Fibroblast of lung (primary cell): ENCODE measurements around the gene GATC. TPM values are rescaled to one million over a fixed set of nuclear protein-coding genes. Genes with fewer than 3 reads are reported as not detected.

Source experiments
- DNase-seq, 2 donors: peaks; one replicate each; pipeline versions ENCODE4 v3.0.0 to v3.0.0-alpha.2; 2010; ENCODE audit warnings: low read depth in 2 of 2
- H2AFZ ChIP-seq: 2 replicates; pipeline ENCODE4 v1.5.1; 2012; ENCODE audit warnings: low read length, control low read depth, inconsistent platforms
- H3K27ac ChIP-seq: 2 replicates; pipeline ENCODE4 v1.5.1; 2011; ENCODE audit warnings: low read length, control low read depth; ENCODE audit not compliant: insufficient read depth
- H3K27me3 ChIP-seq: 2 replicates; pipeline ENCODE4 v1.5.1; 2011; ENCODE audit warnings: mild to moderate bottlenecking, low read length; ENCODE audit not compliant: control insufficient read depth, insufficient read depth
- H3K36me3 ChIP-seq: 2 replicates; pipeline ENCODE4 v1.5.1; 2011; ENCODE audit warnings: low read length; ENCODE audit not compliant: control insufficient read depth, insufficient read depth
- H3K4me1 ChIP-seq: 2 replicates; pipeline ENCODE4 v1.5.1; 2011; ENCODE audit warnings: low read length; ENCODE audit not compliant: control insufficient read depth, insufficient read depth; ENCODE audit errors: extremely low read depth
- H3K4me2 ChIP-seq: 2 replicates; pipeline ENCODE4 v1.5.1; 2011; ENCODE audit warnings: low read length, control low read depth; ENCODE audit not compliant: insufficient read depth; ENCODE audit errors: extremely low read depth
- H3K4me3 ChIP-seq, 4 experiments: fragments of 200-600 bp in 1 of 4; sonication (generic) in 1 of 4; replicated peaks in 1 of 4; 2 replicates each; pipeline ENCODE4 v1.5.1; 2011 to 2016; ENCODE audit warnings: low read length in 4 of 4, low read depth in 3 of 4, mild to moderate bottlenecking in 3 of 4, control low read depth in 2 of 4, inconsistent platforms in 1 of 4, mixed read lengths in 1 of 4; ENCODE audit not compliant: insufficient read depth in 1 of 4; ENCODE audit errors: control extremely low read depth in 1 of 4
- H3K79me2 ChIP-seq: 2 replicates; pipeline ENCODE4 v1.5.1; 2012; ENCODE audit warnings: mild to moderate bottlenecking, low read length, inconsistent platforms; ENCODE audit not compliant: control insufficient read depth, insufficient read depth
- H3K9ac ChIP-seq: 2 replicates; pipeline ENCODE4 v1.5.1; 2011; ENCODE audit warnings: mild to moderate bottlenecking, low read length, control low read depth; ENCODE audit not compliant: insufficient read depth
- H3K9me3 ChIP-seq: 2 replicates; pipeline ENCODE4 v1.5.1; 2012; ENCODE audit warnings: low read depth, low read length; ENCODE audit not compliant: control insufficient read depth, insufficient read depth
- H4K20me1 ChIP-seq: 2 replicates; pipeline ENCODE4 v1.5.1; 2011; ENCODE audit warnings: low read length; ENCODE audit not compliant: control insufficient read depth, insufficient read depth; ENCODE audit errors: extremely low read depth
- EZH2 ChIP-seq: IDR thresholded peaks from 2 replicates; pipeline ENCODE4 v1.5.1; 2012; ENCODE audit warnings: low read length, control low read depth, mild to moderate bottlenecking; ENCODE audit errors: missing control alignments
- polyA plus RNA-seq, 2 donors: library from polyadenylated mRNA; depleted of rRNA in 1 of 2; stranded (reverse) in 1 of 2; unstranded in 1 of 2; fragments of >200 nt; gene quantifications; 2 replicates each; pipeline ENCODE4 v1.2.1, GENCODE V29; 2011 to 2012; ENCODE audit warnings: missing spikeins in 1 of 2
- total RNA-seq: library from RNA; depleted of rRNA; stranded (reverse); fragments of >200 nt; gene quantifications from 2 replicates; pipeline ENCODE4 v1.2.1, GENCODE V29; 2014
- TF ChIP-seq, protein P1 (sequence below), 2 donors: IDR thresholded peaks in 1 of 2; conservative IDR thresholded peaks in 1 of 2; 1 replicate in 1 of 2; 2 replicates in 1 of 2; pipeline ENCODE4 v1.5.1; 2011 to 2012; ENCODE audit warnings: low read length in 2 of 2, control low read depth in 1 of 2, inconsistent platforms in 1 of 2, low read depth in 1 of 2, mild to moderate bottlenecking in 1 of 2

The GATC gene
- total and polyA plus RNA-seq, 2 donors (not counting 1 experiment from before 2014, with no cell fraction given): 18.4 to 22.3 TPM

DNA sequence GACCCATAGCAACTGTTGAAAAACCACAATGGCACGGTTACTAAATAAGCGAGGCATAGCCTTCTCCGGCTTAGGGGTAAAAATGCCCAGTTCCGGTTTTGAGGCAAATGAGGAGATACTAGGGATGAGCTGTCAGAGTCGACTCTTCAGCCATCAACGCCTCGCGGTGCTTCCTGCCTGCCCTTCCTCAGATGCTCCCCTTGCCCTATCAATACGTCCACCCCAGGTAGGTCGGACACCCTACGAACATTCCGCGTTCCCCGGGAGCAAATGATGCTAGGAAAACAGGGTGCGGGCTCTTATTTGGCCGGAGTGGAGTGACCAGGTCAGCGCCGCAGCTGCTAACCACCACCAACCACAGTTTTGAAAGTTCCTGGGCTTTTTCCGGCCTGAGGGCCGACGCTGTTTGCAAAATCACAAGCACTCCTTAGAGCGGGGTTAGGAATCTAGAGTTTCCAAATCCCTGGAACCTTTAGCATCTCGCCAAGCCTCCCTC, 22.1 kb downstream of the GATC start:
- Histone ChIP-seq H2AFZ (peak overlapping the region; percentile 33), H3K79me2 (peaks cover 60% of the 10 kb centered on the region), H3K4me1 (peaks cover 5% of the 10 kb centered on the region), H3K9me3 (no peaks in the 10 kb centered on the region), H3K36me3 (peaks cover 10% of the 10 kb centered on the region), H4K20me1 (peaks cover 5% of the 10 kb centered on the region), H3K27ac (peak overlapping the region; percentile 76), H3K27me3 (no peaks in the 10 kb centered on the region), H3K4me3 (peak overlapping the region; percentile 84 to 92 (median 88)), H3K9ac (peak overlapping the region; percentile 92), H3K4me2 (peak overlapping the region; percentile 96)
- TF ChIP-seq, protein P1, sequence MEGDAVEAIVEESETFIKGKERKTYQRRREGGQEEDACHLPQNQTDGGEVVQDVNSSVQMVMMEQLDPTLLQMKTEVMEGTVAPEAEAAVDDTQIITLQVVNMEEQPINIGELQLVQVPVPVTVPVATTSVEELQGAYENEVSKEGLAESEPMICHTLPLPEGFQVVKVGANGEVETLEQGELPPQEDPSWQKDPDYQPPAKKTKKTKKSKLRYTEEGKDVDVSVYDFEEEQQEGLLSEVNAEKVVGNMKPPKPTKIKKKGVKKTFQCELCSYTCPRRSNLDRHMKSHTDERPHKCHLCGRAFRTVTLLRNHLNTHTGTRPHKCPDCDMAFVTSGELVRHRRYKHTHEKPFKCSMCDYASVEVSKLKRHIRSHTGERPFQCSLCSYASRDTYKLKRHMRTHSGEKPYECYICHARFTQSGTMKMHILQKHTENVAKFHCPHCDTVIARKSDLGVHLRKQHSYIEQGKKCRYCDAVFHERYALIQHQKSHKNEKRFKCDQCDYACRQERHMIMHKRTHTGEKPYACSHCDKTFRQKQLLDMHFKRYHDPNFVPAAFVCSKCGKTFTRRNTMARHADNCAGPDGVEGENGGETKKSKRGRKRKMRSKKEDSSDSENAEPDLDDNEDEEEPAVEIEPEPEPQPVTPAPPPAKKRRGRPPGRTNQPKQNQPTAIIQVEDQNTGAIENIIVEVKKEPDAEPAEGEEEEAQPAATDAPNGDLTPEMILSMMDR (conservative IDR thresholded peaks at IDR 0.05 in 1 of 2, IDR thresholded peaks at IDR 0.05 in 1 of 2; ENCODE audit: low read depth in 1 of 2, low read length in 2 of 2): no peak
- no peak for TF ChIP-seq EZH2
- DNase-seq: peak; percentile 63 to 71

DNA sequence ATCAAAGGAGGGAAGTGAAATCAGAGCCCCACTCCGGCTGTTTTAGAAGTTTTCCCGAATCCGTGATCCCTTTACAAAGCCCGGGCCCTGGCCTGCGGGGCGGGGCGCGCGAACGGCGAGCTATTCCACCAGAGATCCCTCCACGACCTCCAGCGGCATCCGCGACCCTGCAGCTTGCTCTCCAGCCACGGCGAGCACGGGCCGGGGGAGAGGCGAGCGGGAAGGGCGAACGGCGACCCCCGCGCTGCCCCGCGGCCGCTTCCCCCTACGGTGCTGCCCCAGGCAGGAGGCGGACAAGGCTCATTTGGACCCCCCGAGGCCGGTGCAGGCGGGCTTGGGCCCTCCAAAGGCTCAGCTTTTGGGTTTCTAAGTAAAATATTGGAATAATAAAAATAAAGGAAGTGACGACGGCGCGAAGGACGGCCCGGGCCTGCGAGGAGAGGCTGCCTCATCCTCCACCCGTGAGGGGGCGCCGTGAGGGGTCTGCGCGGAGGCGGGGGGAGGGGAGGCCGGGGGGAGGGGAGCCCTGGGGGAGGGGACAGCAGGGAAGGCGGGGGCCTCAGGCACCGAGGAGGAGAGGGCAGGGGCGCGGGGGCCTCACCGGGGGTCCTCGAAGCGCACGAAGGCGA, 22.7 kb downstream of the GATC start:
- Histone ChIP-seq H3K9ac (peak overlapping the region; percentile 92), H3K27me3 (no peaks in the 10 kb centered on the region)

DNA sequence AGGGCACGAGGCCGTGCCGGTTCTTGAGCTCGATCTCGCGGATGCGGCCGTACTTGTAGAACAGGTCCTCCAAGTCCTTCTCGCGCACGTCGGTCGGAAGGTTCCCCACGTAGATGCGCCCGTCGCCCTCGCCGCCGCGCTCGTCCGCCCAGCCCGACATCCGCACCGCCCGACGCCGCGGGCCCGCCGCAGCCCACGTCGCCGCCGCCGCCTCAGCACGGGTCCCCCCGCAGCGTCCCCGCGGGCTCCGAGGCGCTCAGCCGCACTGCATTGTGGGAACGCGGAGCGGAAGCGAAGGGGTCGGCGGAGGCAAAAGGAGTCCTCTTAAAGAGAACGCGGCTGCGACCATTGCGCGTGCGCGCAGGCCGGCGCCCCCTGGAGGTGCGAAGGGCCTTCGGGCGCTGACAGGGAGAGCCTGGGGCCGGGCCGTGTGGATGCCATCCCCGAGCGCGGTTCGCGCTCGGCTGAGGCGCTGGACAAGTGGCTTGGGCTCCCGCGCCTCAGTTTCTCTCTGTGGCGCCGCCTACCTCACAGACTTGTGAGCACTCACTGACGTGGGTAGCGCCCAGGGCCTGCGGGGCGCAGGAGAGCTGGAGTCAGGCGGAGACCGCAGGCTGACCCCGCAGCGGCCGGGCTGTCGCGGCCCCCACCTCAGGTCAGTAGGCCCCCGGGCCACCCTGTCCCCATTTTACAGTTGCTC, 23.4 kb downstream of the GATC start, which contains the start of gene SRSF9:
Gene SRSF9 (minus strand): TSS at position 299 of the 700 bp plus-strand sequence. CDS start 139 bp downstream, at position 160.
- peaks cover 53% of the 10 kb centered on the region for H3K79me2 ChIP-seq

More for the DNA sequence above, 22.7 kb downstream of the GATC start:
- Histone ChIP-seq H3K4me2 (peak overlapping the region; percentile 96), H2AFZ (peak overlapping the region; percentile 80), H4K20me1 (peaks cover 5% of the 10 kb centered on the region), H3K4me1 (peaks cover 5% of the 10 kb centered on the region), H3K79me2 (peaks cover 55% of the 10 kb centered on the region), H3K36me3 (peaks cover 5% of the 10 kb centered on the region), H3K27ac (peak overlapping the region; percentile 76), H3K9me3 (no peaks in the 10 kb centered on the region), H3K4me3 (peak overlapping the region; percentile 84 to 92 (median 88))
- TF ChIP-seq, protein P1 (conservative IDR thresholded peaks at IDR 0.05 in 1 of 2, IDR thresholded peaks at IDR 0.05 in 1 of 2; ENCODE audit: low read depth in 1 of 2, low read length in 2 of 2): no peak
- TF ChIP-seq EZH2: no peak
- peak in 1 of 2 donors; percentile 17 for DNase-seq

More for the DNA sequence above, 23.4 kb downstream of the GATC start, which contains the start of gene SRSF9:
- DNase-seq: peak; percentile 95 to 98
- Histone ChIP-seq H2AFZ (peak within 1 kb of the TSS; percentile 95), H3K27me3 (no peaks in the 10 kb centered on the region), H4K20me1 (peaks cover 5% of the 10 kb centered on the region), H3K4me1 (peaks cover 6% of the 10 kb centered on the region), H3K36me3 (peaks cover 3% of the 10 kb centered on the region), H3K4me3 (peak within 1 kb of the TSS; percentile 84 to 93 (median 88)), H3K4me2 (peak within 1 kb of the TSS; percentile 97), H3K9ac (peak within 1 kb of the TSS; percentile 92), H3K9me3 (no peaks in the 10 kb centered on the region), H3K27ac (peak within 1 kb of the TSS; percentile 76)
- no peak for TF ChIP-seq EZH2
- TF ChIP-seq, protein P1 (conservative IDR thresholded peaks at IDR 0.05 in 1 of 2, IDR thresholded peaks at IDR 0.05 in 1 of 2; ENCODE audit: low read depth in 1 of 2, low read length in 2 of 2): peak; percentile 71 to 81
